ENCODE measurements around the gene GLRX2.

- TF ChIP-seq CTCF (IDR thresholded peaks at IDR 0.05; ENCODE audit: low read depth, low read length, missing input control) (no peak), JUND (IDR thresholded peaks at IDR 0.05) (no peak), GABPA (IDR thresholded peaks at IDR 0.05 in 1 of 2, conservative IDR thresholded peaks at IDR 0.05 in 1 of 2) (no peak), REST (IDR thresholded peaks at IDR 0.05) (no peak), SP1 (IDR thresholded peaks at IDR 0.05) (no peak), TAF1 (conservative IDR thresholded peaks at IDR 0.05) (no peak), MAX (IDR thresholded peaks at IDR 0.05) (no peak), RAD21 (IDR thresholded peaks at IDR 0.05) (no peak), EGR1 (IDR thresholded peaks at IDR 0.05; ENCODE audit: low read depth in 2 of 2) (no peak), ZBTB33 (IDR thresholded peaks at IDR 0.05) (no peak), YY1 (IDR thresholded peaks at IDR 0.05) (no peak), RXRA (IDR thresholded peaks at IDR 0.05) (no peak), FOXA1 (IDR thresholded peaks at IDR 0.05) (no peak)
These were observed 3.3 kb upstream of the GLRX2 start for GRCh38 chr1:193108471-193108870.

Data from liver (tissue), 3 donors.